ENCODE results near the gene ZFAND2B.

The ZFAND2B gene

DNA sequence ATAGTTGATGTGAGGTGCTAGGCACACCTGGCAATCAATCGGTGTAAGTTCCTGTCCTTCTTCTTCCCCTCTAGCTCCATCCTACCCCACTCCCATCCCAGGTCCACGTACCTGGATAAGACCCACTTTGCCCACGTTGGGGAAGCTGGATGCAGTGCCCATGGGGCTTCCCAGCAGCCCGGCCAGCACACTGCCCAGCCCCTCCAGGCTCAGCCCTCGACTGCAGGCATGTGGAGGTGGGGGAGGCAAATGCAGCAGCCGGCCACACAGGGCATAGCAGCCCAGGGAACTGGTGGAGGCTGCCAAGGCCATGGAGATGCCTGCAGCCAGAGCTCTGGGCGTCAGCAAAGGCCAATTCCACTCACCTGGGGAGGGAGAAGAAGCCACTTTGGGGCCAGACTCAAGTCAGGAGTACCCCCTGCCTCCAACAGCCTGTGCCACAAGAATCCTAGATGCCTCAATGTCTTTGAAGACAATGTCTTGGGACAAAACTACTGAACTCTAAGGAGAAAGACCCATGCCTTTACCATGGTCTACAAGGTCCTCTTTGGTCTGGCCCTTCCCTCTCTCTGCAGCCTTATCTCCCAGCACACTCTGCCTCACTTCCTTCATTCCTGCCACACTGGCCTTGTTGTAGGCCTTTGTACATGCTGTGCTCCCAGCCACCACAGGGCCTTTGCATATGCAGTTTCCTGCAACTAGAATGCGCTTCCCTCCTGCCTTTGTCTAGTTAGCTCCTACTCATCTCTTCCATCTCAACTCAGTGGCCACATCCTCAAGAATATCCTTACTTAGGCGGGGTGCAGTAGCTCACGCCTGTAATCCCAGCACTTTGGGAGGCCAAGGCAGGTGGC, 41.3 kb upstream of the ZFAND2B start:
- TF ChIP-seq POLR2AphosphoS5 (IDR thresholded peaks at IDR 0.05; ENCODE audit: low read depth, low read length), result no peak

DNA sequence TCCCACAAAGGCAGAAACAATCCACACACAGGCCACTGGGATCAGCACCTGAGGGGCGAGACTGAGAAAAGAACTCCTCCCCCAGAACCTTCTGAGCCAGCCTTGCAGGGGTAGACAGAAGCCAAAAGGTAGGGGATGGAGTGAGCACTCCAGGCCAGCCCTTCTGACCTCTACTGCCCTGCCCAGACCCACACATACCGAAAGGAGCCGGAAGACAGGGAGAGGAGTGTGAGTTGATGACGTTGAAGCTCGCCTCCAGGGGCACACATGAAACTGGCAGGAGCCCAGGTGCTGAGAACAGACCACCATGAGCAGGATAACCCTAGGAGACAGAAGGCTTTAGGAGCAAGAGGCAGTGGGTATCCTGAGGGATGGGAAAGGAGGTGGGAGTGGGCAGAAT, 38.6 kb upstream of the ZFAND2B start:
- TF ChIP-seq TAF1 (IDR thresholded peaks at IDR 0.05; ENCODE audit: borderline replicate concordance, insufficient read depth, low read length), result no peak
- TF ChIP-seq, protein P1, sequence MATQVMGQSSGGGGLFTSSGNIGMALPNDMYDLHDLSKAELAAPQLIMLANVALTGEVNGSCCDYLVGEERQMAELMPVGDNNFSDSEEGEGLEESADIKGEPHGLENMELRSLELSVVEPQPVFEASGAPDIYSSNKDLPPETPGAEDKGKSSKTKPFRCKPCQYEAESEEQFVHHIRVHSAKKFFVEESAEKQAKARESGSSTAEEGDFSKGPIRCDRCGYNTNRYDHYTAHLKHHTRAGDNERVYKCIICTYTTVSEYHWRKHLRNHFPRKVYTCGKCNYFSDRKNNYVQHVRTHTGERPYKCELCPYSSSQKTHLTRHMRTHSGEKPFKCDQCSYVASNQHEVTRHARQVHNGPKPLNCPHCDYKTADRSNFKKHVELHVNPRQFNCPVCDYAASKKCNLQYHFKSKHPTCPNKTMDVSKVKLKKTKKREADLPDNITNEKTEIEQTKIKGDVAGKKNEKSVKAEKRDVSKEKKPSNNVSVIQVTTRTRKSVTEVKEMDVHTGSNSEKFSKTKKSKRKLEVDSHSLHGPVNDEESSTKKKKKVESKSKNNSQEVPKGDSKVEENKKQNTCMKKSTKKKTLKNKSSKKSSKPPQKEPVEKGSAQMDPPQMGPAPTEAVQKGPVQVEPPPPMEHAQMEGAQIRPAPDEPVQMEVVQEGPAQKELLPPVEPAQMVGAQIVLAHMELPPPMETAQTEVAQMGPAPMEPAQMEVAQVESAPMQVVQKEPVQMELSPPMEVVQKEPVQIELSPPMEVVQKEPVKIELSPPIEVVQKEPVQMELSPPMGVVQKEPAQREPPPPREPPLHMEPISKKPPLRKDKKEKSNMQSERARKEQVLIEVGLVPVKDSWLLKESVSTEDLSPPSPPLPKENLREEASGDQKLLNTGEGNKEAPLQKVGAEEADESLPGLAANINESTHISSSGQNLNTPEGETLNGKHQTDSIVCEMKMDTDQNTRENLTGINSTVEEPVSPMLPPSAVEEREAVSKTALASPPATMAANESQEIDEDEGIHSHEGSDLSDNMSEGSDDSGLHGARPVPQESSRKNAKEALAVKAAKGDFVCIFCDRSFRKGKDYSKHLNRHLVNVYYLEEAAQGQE (IDR thresholded peaks at IDR 0.05; ENCODE audit: insufficient read depth in 1 of 2, low read depth in 2 of 2, low read length in 2 of 2), result no peak
- no peak for TF ChIP-seq FOXP2 (optimal IDR thresholded peaks at IDR 0.05; ENCODE audit: borderline replicate concordance, extremely low read depth, extremely low read length, insufficient read depth)
- no peak for TF ChIP-seq POLR2AphosphoS5 (IDR thresholded peaks at IDR 0.05; ENCODE audit: low read depth, low read length)
- TF ChIP-seq SIN3A (IDR thresholded peaks at IDR 0.05; ENCODE audit: borderline replicate concordance, insufficient read depth, low read length), result no peak

DNA sequence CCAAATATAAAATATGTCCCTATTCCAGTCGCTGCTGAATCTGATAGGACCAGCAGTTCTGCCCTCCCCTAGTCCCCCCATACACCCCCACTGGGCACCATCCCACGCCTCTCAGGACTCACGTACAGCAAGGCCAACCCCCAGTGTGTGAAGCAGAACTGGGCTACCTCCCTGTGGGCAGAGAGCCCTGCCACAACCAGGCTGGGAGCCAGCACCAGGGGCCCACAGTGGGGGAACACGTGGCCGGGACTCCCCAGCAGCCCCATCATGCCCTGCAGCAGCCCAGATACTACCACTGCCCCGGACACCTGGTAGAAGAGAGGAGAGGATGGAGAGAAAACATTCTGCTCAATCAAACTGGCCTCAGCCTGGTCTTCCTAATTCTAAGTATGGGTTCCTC, 38.1 kb upstream of the ZFAND2B start:
- TF ChIP-seq TAF1 (IDR thresholded peaks at IDR 0.05; ENCODE audit: borderline replicate concordance, insufficient read depth, low read length) (no peak), POLR2AphosphoS5 (IDR thresholded peaks at IDR 0.05; ENCODE audit: low read depth, low read length) (no peak), SIN3A (IDR thresholded peaks at IDR 0.05; ENCODE audit: borderline replicate concordance, insufficient read depth, low read length) (no peak), FOXP2 (optimal IDR thresholded peaks at IDR 0.05; ENCODE audit: borderline replicate concordance, extremely low read depth, extremely low read length, insufficient read depth) (no peak)
- TF ChIP-seq, protein P1 (IDR thresholded peaks at IDR 0.05; ENCODE audit: insufficient read depth in 1 of 2, low read depth in 2 of 2, low read length in 2 of 2), result no peak

DNA sequence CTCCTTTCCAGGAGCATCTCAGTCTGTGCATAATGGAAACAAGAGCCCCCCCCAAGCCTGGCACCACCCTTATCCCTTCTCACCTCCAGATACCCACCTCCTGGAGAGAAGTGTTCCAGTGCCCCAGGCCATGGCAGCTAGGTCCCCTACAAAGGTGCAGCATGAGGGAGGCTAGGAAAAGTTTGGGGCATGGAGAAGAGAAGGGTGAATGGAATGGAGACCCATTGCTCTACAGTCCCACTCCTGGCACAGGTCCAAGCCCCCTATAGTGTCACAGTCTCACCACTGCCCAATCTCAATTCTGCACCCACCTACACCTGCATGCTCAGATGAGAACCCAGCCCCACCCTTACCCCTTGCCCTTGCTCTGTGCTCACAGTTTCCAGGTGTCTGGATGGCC, 37.6 kb upstream of the ZFAND2B start:
- TF ChIP-seq FOXP2 (optimal IDR thresholded peaks at IDR 0.05; ENCODE audit: borderline replicate concordance, extremely low read depth, extremely low read length, insufficient read depth), result no peak
- no peak for TF ChIP-seq POLR2AphosphoS5 (IDR thresholded peaks at IDR 0.05; ENCODE audit: low read depth, low read length)
- TF ChIP-seq, protein P1 (IDR thresholded peaks at IDR 0.05; ENCODE audit: insufficient read depth in 1 of 2, low read depth in 2 of 2, low read length in 2 of 2), result no peak
- no peak for TF ChIP-seq SIN3A (IDR thresholded peaks at IDR 0.05; ENCODE audit: borderline replicate concordance, insufficient read depth, low read length)
- TF ChIP-seq TAF1 (IDR thresholded peaks at IDR 0.05; ENCODE audit: borderline replicate concordance, insufficient read depth, low read length), result no peak

DNA sequence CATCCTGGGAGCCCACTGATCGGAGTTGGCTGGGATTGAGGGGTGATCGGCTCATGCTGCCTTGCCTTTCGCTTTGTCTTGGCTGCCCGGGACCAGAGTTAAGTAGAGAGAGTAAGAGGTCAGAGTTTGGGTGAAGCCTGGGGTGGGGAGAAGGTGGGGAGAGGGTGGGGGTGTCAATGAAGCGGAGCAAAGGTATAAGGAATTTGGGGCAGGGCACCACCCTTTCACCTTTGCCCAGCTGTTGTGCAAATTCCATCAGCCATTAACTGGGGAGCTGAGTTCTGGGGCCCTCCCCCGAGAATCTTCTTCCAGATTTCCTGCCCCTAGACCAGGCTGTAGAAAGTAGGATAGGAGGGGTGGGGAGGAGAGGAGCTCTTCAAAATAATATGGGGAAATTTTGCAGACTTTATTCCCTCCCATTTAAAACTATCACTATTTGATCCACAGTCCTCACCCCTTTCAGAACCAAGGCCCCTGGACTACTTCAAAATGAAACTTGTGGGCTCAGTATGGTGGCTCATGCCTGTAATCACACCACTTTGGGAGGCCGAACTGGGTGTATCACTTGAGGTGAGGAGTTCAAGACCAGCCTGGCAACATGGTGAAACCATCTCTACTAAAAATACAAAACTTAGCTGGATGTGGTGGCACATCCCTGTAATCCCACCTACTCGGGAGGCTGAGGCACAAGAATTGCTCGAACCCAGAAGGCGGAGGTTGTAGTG, 36.5 kb upstream of the ZFAND2B start, which contains the start of gene SLC23A3:
Gene SLC23A3 (minus strand): TSS at position 100 of the 725 bp plus-strand sequence. CDS start 45 bp downstream, at position 55.
- TF ChIP-seq, protein P1 (IDR thresholded peaks at IDR 0.05; ENCODE audit: insufficient read depth in 1 of 2, low read depth in 2 of 2, low read length in 2 of 2), result no peak
- TF ChIP-seq TAF1 (IDR thresholded peaks at IDR 0.05; ENCODE audit: borderline replicate concordance, insufficient read depth, low read length) (no peak), FOXP2 (optimal IDR thresholded peaks at IDR 0.05; ENCODE audit: borderline replicate concordance, extremely low read depth, extremely low read length, insufficient read depth) (no peak), POLR2AphosphoS5 (IDR thresholded peaks at IDR 0.05; ENCODE audit: low read depth, low read length) (no peak), SIN3A (IDR thresholded peaks at IDR 0.05; ENCODE audit: borderline replicate concordance, insufficient read depth, low read length) (no peak)
